Erythroblast (primary cell): ENCODE measurements around the gene MSH5.

Source experiments
- GATA1 ChIP-seq: IDR thresholded peaks from 2 replicates; pipeline ENCODE4 v1.6.1; 2011; ENCODE audit warnings: low read depth, mild to moderate bottlenecking, control low read depth, low read length, moderate library complexity
- POLR2A ChIP-seq: IDR thresholded peaks from 2 replicates; pipeline ENCODE4 v1.6.1; 2011; ENCODE audit warnings: mild to moderate bottlenecking, low read length

DNA sequence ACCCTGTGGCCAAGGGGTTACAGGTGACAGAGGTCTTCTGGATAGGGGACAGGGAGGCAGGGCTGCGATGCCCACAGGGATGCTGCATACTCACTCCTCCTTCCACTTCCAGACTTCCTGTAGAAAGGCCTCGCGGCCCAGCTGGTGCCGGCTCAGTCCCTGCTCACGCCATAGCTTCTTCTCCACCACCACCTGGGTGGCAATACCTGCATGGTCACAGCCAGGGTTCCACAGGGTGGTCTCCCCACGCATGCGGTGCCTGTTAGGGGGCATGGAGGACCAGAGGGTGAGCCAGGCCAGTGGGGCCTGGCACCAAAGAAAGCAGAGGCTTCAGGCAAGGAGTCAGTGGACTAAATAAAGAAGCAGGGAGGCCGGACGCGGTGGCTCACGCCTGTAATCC is 45.7 kb downstream of the MSH5 start:
- TF ChIP-seq POLR2A (no peak), GATA1 (no peak)
